CD4-positive, alpha-beta T cell treated with Interleukin-6 at 100 ng/mL for 8 hours (primary cell): Measurements from ENCODE around the gene NDUFS4.
"Not testable (repeated sequence)": the region's sequence is repeated elsewhere in the genome, so short reads cannot be mapped to it uniquely, and the experiment has no call there.

ENCODE experiments used
- DNase-seq: peaks from one replicate; pipeline ENCODE4 v3.0.0-alpha.2; 2020; ENCODE audit warnings: mixed read lengths, low spot score

The NDUFS4 gene

DNA sequence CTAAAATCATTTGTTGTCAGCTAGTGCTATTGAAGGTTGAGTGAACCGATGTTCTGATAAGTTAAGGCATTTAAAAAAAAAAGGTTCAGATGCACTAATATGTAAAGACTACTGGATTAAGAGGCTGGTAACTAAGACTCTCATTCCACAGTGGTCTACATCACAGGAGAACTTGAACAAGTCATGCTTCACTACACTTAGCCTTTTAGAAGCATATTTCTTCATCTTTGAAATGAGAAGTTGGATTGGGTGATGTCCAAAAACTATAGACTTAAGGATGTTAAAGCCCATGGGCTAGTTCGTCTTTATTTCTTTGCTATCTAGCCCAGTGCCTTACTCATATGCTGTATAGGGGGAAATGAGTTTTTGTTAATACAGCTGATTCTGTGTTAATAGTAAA, 107.2 kb downstream of the NDUFS4 start:
- DNase-seq, result no peak

DNA sequence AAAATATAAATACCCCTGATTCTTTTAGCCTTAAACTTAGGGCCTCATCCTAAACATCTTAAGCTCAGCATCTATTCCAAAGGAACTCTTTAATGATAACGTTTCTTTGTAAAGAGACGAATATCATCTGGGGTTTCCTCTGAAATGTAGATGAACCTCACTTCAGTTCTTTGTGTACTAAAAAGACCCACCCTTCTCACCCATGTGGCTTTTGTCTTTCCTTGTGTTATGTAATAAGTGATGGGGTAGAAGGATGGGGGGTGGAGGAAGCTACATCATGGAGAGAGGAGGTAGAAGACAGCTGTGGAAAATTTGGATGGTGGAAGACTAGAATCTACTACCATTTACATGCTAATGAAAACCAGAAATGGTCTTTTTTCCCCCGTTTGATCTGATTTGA, 111.0 kb downstream of the NDUFS4 start:
- no peak for DNase-seq

DNA sequence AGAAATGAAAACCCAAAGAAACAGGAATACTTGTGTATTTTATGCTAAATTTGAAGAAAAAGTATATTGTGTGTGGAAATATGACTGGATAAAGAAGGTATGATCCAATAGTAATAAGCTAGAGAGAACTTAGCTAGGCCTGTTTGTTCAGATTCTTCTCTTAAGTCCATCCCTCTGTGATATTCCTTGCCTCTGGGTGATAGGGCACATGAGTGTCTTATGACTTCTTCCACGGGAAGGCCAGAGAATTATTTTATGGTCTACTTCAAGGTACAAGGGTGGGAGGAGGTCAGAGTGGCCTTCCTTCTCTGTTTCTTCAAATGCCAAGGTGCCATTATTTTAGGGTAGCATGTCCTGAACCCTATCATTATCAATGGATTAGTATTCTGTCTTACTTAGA, 113.7 kb downstream of the NDUFS4 start:
- DNase-seq, result no peak

- DNase-seq, result no peak
These were observed 117.2 kb downstream of the NDUFS4 start for GRCh38 chr5:53677632-53678031.

DNA sequence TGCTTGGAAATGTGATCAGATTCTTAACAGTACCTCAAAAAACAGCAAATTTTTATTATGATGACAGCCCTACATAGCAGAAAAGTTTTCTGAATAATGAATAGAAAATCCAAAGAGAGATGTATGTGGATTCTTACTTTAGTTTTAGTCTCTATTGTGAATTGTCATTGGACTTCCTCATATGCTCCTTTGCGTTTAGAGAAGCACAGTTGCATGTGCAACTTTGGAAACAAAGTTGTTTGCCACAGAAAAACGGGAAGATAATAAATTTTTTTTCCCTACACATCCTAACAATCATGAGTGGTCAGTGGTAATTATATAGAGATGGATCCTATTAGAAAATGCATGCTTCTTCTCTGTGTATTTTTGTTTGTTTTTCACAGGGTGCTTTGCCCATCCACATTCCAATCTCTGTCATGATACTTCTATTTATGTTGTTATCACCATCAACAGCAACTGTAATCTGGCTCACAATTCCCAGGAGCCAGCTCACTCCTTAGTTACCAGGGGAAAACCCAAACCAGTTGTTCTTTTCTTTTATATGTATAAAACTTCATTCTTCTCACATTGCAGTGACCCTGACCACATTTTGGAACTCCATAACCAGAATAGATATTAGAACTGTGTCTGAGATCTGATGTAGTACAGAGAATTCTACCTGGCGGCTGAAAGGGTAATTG, 118.7 kb downstream of the NDUFS4 start:
- DNase-seq, result no peak

- DNase-seq, result no peak
These were observed 120.6 kb downstream of the NDUFS4 start for GRCh38 chr5:53681079-53681478.

GRCh38 chr5:53691014-53691413, 130.6 kb downstream of the NDUFS4 start:
- no peak for DNase-seq

DNA sequence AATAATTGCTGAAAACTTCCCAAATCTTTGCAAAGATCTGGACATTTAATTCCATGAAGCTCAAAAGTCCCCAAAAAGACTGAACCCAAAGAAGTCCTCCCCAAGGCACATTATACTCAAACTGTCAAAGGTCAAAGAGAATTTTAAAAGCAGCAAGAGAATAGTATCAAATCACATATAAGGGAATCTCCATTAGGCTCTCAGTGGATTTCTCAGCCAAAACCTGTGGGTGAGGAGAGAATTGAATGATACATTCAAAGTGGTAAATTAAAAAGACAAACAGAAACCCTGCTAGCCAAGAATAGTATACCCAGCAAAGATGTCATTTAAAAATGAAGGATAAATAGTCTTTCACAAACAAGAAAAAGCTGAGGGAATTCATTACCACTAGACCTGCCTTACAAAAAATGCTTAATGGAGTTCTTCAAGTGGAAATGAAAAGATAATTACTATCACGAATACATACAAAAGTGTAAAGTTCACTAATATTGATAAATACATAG, 134.1 kb downstream of the NDUFS4 start:
- DNase-seq, result no peak

- not testable (repeated sequence) for DNase-seq
These were observed 150.0 kb downstream of the NDUFS4 start for GRCh38 chr5:53710405-53710804.

GRCh38 chr5:53712327-53712726, 151.9 kb downstream of the NDUFS4 start:
- no peak for DNase-seq

DNA sequence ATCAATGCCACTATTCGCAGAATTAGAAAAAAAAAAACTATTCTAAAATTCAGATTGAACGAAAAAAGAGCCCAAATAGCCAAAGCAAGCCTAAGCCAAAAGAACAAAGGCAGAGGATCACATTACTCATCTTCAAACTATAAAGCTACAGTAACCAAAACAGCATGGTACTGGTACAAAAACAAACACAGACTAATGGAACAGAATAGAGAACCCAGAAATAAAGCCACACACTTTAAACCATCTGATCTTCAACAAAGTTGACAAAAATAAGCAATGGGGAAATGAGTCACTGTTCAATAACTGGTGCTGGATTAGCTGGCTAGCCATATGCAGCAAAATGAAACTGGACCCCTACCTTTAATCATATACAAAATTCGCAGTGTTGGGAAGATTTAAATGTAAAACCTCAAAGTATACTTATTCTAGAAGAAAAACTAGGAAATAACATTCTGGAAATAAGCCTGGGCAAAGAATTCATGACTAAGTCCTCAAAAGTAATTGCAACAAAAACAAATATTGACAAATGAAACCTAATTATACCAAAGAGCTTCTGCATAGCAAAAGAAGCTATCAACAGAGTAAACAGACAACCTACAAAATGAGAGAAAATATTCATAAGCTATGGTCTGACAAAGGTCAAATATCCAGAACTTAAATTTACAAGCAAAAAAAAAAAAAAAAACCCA, 153.7 kb downstream of the NDUFS4 start:
- DNase-seq, result no peak

- DNase-seq, result no peak
These were observed 154.2 kb downstream of the NDUFS4 start for GRCh38 chr5:53714667-53715010.

DNA sequence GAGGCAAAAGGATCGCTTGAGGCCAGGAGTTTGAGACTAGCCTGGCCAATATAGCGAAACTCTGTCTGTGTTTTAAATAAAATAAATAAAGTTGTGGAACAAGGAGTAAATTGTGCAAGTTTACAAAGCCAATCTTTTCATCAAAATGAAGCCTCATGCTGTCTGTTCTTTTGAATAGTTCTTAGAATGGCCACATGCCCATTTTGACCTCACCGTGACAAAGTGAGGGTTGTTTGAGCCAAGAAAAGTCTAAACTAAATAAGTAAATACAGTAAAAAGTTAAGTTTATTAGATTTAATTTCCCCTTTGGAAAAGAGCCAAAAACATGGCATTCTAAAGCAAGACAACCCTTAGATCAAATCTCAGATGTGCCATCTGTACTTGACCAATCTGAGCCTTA, 165.7 kb downstream of the NDUFS4 start:
- no peak for DNase-seq

- no peak for DNase-seq
These were observed 170.5 kb downstream of the NDUFS4 start for GRCh38 chr5:53730943-53731342.
